Lower leg skin (tissue), 3 donors: ENCODE data around the gene EXTL2.

Experiments used
- POLR2A ChIP-seq, 2 donors: fragments of 450-650 bp; IDR thresholded peaks; one replicate each; pipeline ENCODE4 v1.6.1; 2016 to 2017; ENCODE audit warnings: antibody characterized with exemption in 2 of 2, mild to moderate bottlenecking in 1 of 2, moderate library complexity in 1 of 2
- TF ChIP-seq, protein P1 (sequence below), 3 donors: fragments of 450-650 bp; IDR thresholded peaks; one replicate each; pipeline ENCODE4 v1.5.1; 2016; ENCODE audit warnings: antibody characterized with exemption in 3 of 3, mild to moderate bottlenecking in 3 of 3, moderate library complexity in 2 of 3

- TF ChIP-seq, protein P1, sequence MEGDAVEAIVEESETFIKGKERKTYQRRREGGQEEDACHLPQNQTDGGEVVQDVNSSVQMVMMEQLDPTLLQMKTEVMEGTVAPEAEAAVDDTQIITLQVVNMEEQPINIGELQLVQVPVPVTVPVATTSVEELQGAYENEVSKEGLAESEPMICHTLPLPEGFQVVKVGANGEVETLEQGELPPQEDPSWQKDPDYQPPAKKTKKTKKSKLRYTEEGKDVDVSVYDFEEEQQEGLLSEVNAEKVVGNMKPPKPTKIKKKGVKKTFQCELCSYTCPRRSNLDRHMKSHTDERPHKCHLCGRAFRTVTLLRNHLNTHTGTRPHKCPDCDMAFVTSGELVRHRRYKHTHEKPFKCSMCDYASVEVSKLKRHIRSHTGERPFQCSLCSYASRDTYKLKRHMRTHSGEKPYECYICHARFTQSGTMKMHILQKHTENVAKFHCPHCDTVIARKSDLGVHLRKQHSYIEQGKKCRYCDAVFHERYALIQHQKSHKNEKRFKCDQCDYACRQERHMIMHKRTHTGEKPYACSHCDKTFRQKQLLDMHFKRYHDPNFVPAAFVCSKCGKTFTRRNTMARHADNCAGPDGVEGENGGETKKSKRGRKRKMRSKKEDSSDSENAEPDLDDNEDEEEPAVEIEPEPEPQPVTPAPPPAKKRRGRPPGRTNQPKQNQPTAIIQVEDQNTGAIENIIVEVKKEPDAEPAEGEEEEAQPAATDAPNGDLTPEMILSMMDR (IDR thresholded peaks at IDR 0.05): no peak
- no peak for TF ChIP-seq POLR2A (IDR thresholded peaks at IDR 0.05)
Observed at GRCh38 chr1:100907887-100908286, 13.2 kb upstream of the EXTL2 start.
